GM18861 (cell line): Measurements from ENCODE around the gene ZNF74.
"Not testable (repeated sequence)": the region's sequence is repeated elsewhere in the genome, so short reads cannot be mapped to it uniquely, and the experiment has no call there.

Experiments
- ATAC-seq: cut with Tn5 transposase; IDR thresholded peaks from one replicate; pipeline ENCODE4 v1.9.1; 2021; ENCODE audit not compliant: unreplicated experiment

ZNF74 gene

DNA sequence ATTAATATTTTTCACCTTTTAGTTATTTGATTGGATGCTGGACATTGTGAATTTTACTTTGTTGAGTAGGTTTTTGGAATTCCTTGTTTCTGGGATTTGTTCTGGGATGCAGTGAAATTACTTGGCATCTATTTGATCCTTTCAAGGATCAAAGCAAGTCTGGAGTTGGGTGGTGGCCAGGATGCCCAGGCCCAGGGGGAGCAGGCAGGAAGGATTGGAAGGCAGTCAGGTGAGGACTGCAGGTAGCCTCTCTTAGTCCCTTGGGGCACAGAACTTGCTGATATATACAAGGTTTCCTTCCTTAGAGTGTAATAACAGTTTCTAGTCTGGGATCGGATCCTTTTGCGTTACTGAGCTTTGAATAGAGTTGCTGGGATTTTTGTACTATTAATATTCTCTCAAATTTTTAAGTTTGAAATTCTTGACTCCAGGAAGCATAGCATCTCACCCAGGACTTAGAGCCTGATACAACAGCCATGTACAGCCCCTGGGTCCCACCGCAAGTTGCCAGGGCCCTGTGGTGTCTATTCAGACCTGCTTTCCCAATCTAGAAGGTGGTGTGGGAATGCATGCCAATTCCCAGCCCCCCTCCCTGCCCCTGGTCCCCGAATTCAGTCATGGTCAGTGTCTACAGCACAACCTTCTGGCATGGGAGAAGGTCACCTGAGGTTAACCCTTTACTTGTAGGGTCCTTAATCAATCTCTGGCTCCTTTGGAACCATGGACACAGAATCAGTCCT lies 6.1 kb downstream of the ZNF74 start:
- ATAC-seq, result no peak

DNA sequence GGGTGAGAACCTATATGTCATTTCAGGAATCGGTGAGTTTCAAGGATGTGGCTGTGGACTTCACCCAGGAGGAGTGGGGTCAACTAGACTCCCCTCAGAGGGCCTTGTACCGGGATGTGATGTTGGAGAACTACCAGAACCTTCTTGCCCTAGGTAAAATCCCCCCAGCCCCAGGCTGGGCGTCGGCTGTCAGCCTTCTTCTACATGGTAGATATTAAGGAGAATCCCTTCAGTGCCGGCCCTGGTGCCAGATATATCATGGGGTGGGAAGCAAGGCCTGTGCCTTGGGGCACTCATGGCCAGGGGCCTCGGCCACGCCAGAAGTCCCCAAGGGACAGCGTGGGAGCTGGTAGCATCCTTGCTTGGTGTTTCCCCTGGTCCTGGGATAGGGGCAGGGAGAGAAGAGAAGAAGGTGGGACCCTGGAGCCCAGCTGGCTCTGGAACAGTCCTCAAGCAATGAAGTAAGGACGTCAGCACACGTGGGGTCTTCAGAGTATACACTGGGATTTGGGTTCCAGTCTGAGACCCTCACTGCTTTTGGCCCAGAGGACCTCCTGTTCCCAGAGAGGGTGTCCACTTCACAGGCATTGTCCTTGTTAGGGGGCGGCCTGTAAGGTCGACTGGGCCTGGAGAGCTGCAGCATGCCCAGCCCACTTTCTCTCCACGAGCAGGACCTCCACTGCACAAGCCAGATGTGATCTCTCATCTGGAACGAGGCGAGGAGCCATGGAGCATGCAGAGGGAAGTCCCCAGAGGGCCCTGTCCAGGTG lies 6.8 kb downstream of the ZNF74 start:
- no peak for ATAC-seq

DNA sequence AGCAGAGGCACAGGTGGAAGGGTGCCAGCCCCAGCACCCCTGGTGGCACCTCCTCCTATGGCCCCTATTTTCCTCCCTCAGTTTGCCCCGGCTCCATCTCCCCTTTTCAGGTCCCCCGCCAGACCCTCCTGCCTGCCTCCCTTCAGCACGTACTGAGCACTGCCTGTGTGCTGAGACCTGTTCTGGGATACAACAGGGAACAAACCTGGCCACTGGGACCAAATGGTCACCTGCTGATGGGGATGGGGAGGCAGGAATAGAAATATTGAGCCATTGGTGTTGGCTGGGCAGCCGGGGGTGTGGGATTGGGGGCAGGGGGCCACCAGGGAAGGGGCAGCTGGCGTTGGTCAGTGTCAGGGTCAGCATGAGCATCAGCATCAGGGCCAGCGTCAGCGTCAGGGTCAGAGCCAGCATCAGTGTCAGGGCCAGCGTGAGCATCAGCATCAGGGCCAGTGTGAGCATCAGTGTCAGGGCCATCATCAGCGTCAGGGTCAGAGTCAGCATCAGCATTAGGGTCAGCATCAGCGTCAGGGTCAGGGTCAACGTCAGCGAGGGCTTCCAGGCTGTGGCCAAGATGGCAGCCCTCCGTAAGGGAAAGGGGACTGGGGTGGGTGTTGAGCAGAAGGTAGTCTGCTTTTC lies 7.5 kb downstream of the ZNF74 start:
- no peak for ATAC-seq

DNA sequence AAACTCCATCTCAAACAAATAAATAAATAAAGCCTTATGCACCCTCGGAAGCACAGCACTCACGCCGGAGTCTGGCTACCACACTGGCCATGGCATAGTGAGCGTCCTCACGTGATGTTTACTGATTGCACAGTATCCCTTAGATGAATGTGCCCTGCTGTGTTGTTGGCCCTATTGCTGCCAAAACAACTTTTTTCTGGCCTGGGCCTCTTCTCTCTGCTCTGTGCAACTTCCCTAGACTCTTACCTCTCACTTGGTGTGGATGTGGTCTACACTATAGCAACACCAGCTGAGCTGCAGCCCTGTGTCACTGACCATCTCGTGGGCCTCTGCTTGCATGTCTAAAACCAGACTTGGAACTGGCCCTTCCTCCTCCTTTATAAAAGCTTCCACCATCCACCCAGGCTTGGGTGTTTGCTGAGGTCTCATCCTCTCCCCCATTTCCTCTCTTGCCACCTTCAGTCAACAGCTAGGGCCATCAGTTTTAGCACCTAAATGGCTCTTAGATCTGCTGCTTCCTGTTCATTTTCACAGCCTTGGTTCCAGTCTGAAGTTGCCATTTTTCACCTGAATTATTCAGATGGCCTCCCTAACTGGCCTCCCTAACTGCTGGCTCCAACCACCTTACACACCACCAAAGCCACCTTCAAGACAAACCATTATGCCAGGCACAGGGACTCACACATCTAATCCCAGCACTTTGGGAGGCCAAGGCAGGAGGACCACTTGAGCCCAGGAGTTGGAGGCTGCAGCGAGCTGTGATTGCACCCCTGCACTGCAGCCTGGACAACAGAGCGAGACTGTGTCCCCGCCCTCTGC lies 9.2 kb downstream of the ZNF74 start:
- no peak for ATAC-seq

DNA sequence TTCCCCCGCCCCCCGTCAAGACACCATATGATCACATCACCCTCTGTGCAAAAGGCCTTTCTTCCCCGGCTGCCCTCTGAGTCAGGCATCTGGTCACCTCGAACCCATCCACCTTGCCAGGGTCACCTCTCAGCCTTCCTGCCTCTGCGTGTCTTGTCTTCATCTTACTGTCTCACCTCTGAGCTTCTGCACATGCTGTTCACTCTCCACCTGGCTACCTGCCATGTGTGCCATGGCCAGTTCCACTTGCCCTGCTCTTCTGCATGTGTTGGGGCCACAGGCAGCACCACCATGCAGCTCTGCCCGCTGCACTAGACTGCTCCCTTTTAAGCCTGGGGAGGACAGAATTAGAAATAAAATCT lies 9.8 kb downstream of the ZNF74 start:
- ATAC-seq, result no peak

DNA sequence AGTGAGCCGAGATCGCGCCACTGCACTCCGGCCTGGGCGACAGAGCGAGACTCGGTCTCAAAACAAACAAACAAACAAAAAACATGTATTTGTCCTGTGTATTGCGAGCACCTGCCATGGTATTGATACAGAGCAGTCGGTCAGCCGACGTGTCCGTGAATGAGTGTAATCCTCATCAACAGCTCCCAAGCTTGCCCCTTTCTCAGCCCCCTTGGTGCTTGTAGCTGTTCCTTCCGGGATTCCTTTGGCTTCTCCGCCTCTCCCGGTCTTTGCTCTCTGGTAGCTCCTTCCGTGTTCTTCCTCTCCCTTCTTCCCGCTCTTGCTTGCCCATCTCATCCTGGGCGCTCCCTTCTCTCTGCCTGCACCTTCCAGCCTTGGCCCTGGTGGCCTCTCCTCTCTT lies 10.9 kb downstream of the ZNF74 start:
- ATAC-seq, result no peak

DNA sequence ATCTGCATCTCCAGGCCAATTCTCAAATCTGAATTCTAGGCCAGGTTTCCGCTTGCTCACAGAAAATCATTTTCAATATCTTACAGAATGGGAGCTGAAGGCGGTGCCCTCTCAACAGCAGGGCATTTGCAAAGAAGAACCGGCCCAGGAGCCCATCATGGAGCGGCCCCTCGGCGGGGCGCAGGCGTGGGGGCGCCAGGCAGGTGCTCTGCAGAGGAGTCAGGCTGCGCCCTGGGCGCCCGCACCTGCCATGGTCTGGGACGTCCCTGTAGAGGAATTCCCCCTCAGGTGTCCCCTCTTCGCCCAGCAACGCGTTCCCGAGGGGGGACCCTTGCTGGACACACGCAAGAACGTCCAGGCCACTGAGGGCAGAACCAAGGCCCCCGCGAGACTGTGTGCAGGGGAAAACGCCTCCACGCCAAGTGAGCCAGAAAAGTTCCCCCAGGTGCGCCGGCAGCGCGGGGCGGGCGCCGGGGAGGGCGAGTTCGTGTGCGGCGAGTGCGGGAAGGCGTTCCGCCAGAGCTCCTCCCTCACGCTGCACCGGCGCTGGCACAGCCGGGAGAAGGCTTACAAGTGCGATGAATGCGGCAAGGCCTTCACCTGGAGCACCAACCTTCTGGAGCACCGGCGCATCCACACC lies 11.5 kb downstream of the ZNF74 start:
- ATAC-seq, result no peak

DNA sequence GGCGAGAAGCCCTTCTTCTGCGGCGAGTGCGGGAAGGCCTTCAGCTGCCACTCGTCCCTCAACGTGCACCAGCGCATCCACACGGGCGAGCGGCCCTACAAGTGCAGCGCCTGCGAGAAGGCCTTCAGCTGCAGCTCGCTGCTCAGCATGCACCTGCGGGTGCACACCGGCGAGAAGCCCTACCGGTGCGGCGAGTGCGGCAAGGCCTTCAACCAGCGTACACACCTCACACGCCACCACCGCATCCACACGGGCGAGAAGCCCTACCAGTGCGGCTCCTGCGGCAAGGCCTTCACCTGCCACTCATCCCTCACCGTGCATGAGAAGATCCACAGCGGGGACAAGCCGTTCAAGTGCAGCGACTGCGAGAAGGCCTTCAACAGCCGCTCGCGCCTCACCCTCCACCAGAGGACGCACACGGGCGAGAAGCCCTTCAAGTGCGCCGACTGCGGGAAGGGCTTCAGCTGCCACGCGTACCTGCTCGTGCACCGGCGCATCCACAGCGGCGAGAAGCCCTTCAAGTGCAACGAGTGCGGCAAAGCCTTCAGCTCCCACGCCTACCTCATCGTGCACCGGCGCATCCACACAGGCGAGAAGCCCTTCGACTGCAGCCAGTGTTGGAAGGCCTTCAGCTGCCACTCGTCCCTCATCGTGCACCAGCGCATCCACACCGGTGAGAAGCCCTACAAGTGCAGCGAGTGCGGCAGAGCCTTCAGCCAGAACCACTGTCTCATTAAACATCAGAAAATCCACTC lies 12.2 kb downstream of the ZNF74 start:
- ATAC-seq, result no peak

DNA sequence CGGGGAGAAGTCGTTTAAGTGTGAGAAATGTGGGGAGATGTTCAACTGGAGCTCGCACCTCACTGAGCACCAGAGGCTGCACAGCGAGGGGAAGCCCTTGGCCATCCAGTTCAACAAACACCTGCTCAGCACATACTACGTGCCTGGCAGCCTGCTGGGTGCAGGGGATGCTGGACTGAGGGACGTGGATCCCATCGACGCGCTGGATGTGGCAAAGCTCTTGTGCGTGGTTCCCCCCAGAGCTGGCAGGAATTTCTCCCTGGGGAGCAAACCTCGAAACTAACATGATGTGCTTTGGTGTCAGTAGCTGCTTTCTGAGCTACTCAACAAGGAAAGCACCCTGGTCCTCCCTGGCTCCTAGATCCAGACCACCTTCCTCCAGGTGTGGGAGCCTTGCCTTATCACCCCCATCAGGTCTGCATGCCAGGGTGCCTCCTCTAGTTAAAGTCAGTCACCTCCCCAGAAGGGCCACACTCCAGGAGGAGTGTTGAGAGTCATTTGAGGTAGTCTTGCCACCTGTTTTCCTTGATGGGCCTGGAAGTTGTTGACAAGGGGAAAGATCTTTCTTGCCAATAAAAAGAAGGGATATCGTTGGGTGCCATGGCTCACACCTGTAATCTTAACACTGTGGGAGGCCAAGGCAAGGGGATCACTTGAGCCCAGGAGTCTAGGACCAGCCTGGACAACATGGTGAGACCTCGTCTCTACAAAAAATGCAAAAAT lies 12.9 kb downstream of the ZNF74 start:
- ATAC-seq, result no peak

DNA sequence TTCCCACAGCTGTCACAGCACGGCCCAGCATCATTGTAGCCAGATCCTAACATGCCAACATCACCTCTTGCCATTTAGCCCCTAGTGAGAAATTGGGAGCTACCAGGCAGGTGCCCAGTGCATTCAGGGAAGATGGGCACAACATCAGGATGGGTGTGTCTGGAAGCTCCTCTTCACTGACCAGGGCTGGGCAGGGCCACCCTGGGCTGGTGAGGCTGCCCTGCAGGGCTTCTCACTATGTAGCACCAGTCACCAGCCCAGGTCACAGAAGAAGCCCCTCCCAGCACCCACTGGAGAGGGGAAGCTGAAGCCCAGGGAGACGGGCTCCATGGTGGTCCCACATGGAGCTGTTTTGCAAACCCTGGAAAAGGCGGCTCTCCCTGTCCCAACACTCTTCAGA lies 13.9 kb downstream of the ZNF74 start:
- no peak for ATAC-seq

DNA sequence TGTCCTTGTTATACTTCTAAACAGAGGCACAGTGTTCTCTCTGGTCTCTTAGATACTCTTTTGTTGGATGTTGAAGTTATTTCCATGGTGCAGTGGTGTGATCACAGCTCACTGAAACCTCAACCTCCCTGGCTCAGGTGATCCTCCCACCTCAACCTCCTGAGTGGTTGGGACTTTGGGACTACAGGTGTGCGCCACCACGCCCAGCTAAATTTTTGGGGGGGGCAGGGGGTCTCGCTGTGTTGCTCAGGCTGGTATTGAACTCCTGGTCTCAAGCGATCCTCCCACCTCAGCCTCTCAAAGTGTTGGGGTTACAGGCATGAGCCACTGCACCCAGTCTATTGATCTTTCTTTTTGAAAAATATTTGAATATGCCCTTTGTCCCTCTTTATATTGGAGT lies 14.9 kb downstream of the ZNF74 start:
- ATAC-seq, result no peak

DNA sequence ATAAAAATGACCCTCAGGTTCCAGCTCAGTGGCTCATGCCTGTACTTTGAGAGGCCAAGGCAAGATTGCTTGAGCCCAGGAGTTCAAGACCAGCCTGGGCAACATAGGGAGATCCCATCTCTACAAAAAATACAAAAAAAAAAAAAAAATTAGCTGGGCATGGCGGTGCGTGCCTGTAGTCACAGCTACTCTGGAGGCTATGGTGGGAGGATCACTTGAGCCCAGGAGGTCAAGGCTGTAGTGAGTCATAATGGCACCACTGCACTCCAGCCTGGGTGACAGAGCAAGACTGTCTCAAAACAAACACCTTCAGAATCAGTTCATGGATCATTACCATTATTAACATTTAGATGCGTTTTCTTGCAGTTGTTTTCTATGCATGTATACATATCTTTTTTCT lies 15.4 kb downstream of the ZNF74 start:
- not testable (repeated sequence) for ATAC-seq

DNA sequence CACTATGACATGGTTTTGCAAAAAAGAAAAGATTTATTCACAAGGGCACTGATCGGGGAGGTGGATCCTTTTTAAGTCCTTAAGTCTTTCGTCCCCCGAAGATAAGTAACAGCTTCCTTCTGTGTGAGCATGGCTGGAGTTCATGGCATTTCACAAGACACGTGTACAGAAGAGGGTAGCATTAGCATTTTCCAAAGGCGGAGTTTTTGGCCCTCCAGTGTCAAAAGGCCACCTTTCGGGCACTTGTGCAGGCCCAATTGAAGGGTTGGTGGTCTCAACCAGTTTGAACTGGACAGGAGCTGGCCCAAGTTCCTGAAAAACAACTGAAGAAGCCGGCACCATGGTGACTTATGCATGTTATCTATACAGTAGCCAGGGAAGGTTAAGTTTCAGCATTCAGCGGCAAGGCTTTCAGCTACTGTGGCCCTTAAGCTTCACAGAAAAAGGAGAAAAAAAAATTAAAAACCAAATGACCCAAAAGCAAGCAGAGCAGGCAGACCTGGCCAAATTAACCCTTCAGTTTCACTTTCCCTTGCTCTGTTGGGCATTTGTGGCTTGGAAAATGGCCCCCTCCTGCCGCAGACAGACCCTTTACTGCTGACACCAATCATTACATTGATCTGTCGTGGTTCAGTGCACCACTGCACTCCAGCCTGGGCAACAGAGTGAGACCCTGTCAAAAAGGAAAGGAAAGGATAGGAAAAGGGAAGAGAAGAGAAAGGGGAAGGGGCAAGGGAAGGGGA lies 18.7 kb downstream of the ZNF74 start:
- no peak for ATAC-seq

DNA sequence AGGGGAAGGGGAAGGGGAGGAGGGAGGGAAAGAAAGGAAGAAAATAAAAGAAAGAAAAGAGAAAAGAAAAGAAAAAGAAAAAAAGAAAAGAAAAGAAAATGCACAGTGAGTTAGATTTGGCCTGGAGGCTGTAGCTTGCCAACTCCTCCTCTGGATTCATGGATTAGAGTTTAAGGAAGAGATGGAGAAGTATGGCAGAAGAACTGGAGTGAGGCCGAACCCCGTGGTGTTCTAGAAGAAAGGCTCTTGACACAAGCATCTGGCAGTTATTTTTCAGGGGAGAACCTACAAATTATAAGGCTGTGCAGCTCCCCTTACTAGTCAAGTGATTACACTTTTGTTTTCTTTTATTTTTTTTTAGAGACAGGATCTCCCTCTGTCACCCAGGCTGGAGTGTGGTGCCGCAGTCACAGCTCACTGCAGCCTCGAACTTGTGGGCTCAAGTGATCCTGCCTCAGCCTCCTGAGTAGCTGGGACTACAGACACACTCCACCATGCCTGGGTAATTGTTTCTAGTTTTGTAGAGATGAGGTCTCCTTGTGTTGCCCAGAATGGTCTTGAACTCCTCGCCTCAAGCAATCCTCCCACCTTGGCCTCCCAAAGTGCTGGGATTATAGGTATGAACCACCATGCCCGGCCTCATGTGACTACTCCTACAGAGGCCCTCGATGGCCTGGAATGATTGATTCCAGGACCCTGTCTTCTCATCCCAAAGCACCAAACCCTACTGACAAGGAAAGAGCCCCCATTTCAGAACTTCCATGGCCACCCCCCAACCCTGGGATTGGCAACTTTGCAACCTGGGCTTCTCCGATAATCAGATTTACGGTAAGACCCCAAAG lies 19.5 kb downstream of the ZNF74 start:
- ATAC-seq, result no peak

DNA sequence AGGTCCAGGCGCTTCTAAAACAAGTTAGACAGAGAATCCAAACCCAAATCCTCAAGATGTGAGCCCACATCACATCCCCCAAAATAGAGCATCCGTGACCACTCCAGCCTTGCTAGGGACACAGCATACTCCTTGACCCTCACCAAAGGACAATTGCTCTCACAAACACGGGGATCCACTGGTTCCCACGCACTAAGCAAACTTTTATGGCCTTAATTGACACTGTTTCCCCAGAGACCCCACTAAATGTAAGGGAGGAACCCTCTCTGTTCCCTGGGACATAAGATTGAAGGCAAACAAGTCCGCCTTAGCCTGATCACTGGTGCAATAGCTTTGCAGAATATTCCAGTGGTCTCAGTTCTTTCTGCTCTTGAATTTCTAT lies 20.1 kb downstream of the ZNF74 start:
- ATAC-seq, result no peak

DNA sequence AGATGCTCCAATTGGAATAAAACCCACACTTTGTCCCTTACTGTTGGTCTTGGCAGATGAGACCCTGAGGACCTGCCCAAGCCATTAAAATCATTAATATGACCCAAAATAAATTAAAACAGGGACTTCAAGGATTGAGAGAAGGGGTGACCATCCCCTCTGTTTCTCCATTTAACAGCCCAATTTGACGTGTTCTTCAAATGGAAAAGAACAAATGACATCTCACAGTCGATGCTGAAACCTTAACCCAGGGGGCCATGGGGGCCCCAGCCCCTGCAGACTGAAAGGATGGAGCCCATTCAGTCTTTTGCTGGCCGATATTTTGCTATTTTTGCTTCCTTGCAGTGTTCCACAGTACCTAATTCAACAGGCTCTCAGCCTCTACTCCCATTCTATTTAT lies 20.5 kb downstream of the ZNF74 start:
- ATAC-seq, result no peak

DNA sequence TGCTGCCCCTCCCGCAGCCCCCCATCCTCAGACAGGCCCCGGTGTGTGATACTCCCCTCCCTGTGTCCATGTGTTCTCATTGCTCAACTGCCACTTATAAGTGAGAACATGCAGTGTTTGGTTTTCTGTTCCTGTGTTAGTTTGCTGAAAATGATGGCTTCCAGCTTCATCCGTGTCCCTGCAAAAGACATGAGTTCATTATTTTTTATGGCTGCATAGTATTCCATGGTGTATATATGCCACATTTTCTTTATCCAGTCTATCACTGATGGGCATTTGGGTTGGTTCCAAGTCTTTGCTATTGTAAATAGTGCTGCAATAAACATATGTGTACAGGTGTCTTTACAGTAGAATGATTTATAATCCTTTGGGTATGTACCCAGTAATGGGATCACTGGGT lies 21.3 kb downstream of the ZNF74 start:
- not testable (repeated sequence) for ATAC-seq

DNA sequence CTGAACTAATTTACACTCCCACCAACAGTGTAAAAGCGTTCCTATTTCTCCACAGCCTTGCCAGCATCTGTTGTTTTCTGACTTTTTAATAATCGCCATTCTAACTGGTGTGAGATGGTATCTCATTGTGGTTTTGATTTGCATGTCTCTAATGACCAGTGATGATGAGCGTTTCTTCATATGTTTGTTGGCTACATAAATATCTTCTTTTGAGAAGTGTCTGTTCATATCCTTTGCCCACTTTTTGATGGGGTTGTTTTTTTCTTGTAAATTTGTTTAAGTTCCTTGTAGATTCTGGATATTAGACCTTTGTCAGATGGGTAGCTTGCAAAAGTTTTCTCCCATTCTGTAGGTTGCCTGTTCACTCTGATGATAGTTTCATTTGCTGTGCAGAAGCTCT lies 21.7 kb downstream of the ZNF74 start:
- ATAC-seq, result not testable (repeated sequence)
